Activated gamma-delta T cell (primary cell): ENCODE results near the gene SHPK.
"Not testable (repeated sequence)": the region's sequence is repeated elsewhere in the genome, so short reads cannot be mapped to it uniquely, and the experiment has no call there.

Experiments
- DNase-seq: peaks from one replicate; lab custom pipeline; 2025; lab: John Stamatoyannopoulos, UW

The SHPK gene

GRCh38 chr17:3589784-3590183, 46.3 kb downstream of the SHPK start:
- DNase-seq = no peak

- DNase-seq = no peak
Measured at GRCh38 chr17:3585826-3586225, 50.2 kb downstream of the SHPK start.

GRCh38 chr17:3583456-3583855, 52.6 kb downstream of the SHPK start:
- DNase-seq = no peak

GRCh38 chr17:3582915-3583314, 53.1 kb downstream of the SHPK start:
- no peak for DNase-seq

GRCh38 chr17:3578667-3579066, 57.4 kb downstream of the SHPK start:
- not testable (repeated sequence) for DNase-seq

- DNase-seq = no peak
Measured at GRCh38 chr17:3576970-3577369, 59.1 kb downstream of the SHPK start.

GRCh38 chr17:3575511-3575910, 60.5 kb downstream of the SHPK start:
- no peak for DNase-seq

GRCh38 chr17:3574231-3574630, 61.8 kb downstream of the SHPK start:
- no peak for DNase-seq

GRCh38 chr17:3573246-3574100, 62.6 kb downstream of the SHPK start:
- no peak for DNase-seq

- no peak for DNase-seq
Measured at GRCh38 chr17:3572231-3572630, 63.8 kb downstream of the SHPK start.

GRCh38 chr17:3571043-3571900, 64.8 kb downstream of the SHPK start:
- no peak for DNase-seq

GRCh38 chr17:3569534-3570137, 66.4 kb downstream of the SHPK start:
- DNase-seq = no peak

GRCh38 chr17:3566551-3566950, 69.5 kb downstream of the SHPK start:
- no peak for DNase-seq

- DNase-seq = no peak
Measured at GRCh38 chr17:3565143-3565542, 70.9 kb downstream of the SHPK start.

- DNase-seq = not testable (repeated sequence)
Measured at GRCh38 chr17:3564241-3564640, 71.8 kb downstream of the SHPK start.

GRCh38 chr17:3559270-3559645, 76.8 kb downstream of the SHPK start:
- no peak for DNase-seq

GRCh38 chr17:3558603-3559269, 77.3 kb downstream of the SHPK start:
- DNase-seq = no peak
